ENCODE data around the gene M1AP.

M1AP gene

DNA sequence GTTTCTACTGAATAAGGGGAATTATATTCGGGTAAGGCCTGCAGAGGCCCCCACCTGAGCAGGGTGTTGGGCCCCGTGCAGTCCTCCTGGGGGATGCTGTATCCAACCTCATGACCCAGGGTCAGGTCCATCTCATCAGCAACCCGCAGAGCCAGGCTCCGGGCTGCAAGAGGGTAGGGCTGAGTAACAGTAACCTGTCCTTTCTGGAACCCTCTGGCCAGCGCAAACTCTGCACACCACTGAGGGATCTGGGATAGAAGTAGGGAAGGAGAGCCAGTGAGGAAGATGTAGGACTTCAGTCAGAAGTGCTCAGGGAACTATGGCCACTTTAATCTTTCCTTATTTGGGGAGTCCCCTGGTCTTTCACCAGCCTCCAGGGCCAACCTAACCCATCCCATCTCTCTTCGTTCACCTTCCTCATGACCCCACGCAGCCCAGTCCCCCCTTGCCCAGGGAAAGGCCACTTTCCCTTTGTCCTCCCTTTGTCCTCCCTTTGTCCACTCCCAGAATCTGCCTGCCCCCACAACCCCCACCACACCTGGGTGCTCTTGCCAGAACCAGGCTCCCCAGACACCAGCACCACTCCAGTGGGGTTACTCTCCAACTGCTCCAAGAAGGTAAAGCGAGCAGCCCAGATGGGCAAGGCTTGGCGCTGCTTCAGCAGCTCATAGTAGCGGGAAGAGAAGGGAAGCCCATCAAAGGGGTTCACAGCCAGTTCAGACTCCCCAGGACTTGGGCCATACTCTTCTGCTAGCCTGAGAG is 123.0 kb downstream of the M1AP start:
- no peak for DNase-seq (ENCODE audit: low read depth)

DNA sequence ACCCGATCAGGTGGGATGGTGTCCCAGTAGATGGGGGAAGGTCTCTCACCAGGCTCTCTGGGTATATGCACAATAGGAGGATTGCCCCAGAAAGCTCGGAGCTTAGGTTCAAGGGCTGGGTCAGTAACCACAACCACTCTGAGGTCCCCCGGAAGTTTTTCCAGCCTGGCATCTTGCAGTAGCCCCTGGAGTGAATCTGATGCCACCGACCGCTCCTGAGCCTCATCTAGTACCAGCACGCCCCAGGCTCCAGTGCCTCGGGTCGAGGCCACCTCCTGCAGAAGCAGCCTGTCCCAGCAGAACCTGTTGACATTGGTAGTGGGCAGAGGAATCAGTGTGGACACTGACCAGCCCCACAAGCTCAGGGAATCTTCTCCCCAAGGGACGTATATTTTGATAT is 124.1 kb downstream of the M1AP start:
- DNase-seq (ENCODE audit: low read depth): no peak

DNA sequence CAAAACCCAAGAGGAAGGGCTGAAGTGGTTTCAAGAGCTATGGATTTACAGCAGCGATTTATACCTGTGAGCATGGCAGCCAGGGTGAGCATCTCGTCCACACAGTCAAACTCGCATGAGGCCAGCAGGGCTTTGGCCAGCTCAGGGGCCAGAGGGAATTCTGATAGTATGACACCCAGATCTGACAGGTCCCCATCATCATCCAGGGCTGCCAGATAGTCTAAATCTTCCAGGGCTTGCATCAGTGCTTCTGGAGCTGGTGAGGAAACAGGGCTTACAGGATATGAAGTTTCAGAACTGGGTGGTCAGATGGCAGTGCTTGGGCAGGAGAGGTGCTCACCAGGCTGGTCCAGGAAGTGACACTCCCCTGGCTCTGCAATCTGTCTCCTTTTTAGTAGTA is 125.6 kb downstream of the M1AP start:
- no peak for DNase-seq (ENCODE audit: low read depth)

- no peak for DNase-seq (ENCODE audit: low read depth)
Observed at GRCh38 chr2:74516650-74517049, 131.5 kb downstream of the M1AP start.

GRCh38 chr2:74515981-74516633 is 132.0 kb downstream of the M1AP start:
- DNase-seq (ENCODE audit: low read depth): no peak

DNA sequence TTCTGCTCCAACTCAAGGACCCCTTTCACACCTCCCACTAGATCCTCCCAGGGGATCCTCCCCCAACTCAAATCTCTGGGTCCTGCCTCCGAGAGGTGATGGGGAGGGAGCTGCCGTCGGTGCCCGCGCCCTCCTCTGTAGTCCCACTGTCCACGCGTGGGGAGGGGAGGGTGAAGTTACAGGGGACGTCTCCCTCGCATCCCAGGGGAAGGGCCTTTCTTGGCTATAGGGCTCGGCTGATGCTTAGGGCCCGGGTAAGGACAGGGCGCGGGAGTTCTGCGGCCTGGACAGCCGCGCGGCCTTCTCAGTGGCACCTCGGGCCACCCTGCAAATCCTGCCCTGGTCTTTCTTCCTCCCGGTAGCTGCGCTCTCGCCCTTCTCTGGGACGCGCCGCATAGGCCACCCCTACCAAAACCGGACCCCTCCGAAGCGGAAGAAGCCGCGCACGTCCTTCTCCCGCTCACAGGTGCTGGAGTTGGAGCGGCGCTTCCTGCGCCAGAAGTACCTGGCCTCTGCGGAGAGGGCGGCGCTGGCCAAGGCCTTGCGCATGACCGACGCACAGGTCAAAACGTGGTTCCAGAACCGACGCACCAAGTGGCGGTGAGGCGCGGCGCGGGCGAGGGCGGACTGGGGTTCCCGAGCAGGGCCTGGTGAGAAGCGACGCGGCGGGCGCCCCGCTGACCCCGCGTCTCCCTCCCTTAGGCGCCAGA is 132.7 kb downstream of the M1AP start:
- no peak for DNase-seq (ENCODE audit: low read depth)

DNA sequence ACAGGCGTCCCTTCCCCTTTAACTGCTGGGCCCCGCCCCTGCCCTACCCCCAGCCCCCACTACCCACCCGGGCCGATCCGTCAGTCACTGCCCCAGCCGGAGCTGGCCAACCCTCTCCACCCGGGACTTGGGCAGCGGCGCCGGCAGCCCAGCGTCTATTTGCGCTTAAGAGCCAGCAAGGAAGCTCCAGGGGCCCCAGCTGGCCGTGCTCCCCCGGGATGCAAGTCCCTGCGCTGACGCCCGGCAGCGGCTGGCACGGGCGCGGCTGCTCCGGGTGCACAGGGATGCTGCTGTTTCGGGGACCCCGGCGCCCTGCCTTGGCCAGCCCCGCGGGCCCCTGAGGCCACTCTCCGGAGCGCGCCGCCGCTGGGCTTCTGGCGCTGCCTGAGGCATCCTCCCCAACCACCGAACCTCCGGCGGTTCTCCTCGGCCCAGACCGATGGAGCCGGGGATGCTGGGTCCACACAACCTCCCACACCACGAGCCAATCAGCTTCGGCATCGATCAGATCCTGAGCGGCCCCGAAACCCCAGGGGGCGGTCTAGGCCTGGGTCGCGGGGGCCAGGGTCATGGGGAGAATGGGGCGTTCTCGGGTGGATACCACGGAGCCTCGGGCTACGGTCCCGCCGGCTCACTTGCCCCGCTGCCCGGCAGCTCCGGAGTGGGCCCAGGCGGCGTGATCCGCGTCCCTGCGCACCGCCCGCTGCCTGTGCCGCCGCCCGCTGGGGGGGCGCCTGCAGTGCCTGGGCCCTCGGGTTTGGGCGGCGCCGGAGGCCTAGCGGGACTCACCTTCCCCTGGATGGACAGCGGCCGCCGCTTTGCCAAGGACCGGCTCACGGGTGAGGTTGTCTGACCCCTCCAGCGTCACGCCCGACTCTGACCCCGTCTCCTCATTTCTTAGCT is 133.5 kb downstream of the M1AP start, which contains the start of gene TLX2:
Gene TLX2, plus strand, starts transcription at position 83 of the 903 bp plus-strand sequence. Its CDS starts 357 bp downstream, at position 440.
- DNase-seq (ENCODE audit: low read depth): no peak

DNA sequence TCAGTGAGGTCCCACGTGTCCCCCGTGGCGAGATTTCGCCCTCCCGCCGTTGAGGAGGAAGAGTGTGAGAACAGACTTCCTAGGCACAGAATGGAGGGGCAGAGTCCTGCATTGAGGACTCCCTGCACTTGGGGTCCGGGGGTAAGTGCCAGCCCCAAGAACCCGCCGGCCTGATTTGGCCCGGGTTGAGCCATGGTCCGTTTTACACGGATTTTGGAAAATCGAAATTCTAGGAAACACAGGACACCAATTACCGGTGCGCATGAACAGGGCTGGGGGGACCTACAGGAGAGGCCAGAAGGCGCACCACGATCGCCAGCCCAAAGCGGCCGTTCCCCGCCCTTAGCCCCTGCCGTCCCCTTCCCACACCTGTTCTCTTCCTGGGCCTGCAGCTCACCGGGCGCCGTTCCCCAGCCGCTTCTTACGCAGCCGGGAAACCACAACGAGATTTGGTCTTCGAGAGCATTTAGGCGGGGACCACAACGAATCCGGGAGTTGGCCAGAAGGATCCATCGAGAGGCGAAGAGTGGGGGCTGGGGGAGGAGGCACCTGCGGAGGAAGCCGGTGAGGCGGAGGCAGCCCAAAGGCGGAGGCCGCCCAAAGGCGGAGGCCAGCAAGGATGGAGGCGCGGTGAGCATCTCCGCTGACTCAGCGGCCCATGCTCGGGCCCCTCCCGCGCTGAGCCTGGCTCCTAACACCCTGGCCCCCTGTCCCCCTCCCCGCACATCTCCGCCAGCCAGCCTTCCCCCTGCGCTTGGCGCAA is 134.3 kb downstream of the M1AP start:
- no peak for DNase-seq (ENCODE audit: low read depth)

DNA sequence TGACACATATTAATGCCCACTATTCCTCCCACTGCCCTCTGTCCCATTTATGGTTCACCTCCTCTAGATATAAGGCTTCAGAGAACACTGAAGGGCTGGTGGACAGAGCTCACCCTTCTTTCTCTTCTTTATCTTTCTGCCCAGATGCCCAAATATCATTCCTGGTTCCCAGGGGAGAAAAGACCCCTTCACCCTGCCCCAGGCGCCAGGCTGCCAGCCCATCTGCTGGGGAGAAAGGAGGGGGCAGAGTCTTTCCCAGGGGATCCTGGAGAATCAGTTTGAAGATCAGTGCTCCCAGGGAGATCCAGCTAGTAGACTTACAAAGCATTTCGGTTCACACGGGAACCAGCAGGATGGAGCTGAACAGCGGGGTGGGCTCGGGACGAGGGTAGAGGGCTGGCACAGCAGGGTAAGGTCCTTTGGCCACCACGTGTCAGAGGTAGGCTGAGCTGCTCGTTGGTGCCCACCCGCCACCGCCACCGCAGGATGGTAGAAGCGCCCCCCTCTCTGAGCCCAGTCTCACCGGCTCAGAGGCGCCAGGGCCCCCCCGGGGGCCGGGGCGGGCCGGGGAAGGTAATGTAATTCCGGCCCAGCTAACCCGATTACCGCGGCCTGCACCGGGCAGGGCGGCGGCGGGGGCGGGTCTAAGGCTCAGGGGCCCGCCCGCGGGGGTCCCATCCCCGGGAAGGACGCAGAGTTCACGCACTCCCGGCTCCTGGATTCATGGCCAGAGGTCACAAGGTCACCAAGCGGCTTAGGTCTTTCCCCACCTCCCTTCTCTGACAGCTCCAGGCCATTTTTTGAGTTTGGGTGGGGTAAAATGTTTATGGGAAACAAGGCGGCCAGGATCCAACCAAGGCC is 135.2 kb downstream of the M1AP start:
- no peak for DNase-seq (ENCODE audit: low read depth)

- DNase-seq (ENCODE audit: low read depth): no peak
Observed at GRCh38 chr2:74511104-74511989, 136.8 kb downstream of the M1AP start.

DNA sequence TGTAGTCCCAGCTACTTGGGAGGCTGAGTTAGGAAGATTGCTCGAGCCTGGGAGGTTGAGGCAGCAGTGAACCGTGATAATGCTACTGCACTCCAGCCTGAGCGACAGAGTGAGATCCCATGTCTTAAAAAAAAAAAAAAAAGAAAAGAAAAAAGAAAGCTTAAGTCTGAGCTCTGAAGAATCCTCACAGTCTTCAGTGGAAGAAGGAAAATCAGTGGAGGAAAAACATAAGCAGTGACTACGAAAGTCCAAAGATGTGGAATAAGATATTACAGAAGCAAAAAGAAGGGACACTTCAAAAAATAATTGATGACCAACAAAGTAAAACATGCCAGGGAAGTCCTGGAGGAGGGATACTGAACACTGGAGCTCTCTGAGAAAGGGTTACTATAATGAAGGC is 137.9 kb downstream of the M1AP start:
- DNase-seq (ENCODE audit: low read depth): no peak

- no peak for DNase-seq (ENCODE audit: low read depth)
Observed at GRCh38 chr2:74507926-74508520, 140.1 kb downstream of the M1AP start.

All from GM04503 (cell line).